AG04450 (cell line): Measurements from ENCODE around the gene NOXA1. TPM values are rescaled to one million over a fixed set of nuclear protein-coding genes. Genes with fewer than 3 reads are reported as not detected.
A peak's percentile ranks its signal among the peaks of the same experiment; 100 is the strongest.
"Not testable (repeated sequence)": the region's sequence is repeated elsewhere in the genome, so short reads cannot be mapped to it uniquely, and the experiment has no call there.

ENCODE experiments used
- CTCF ChIA-PET: fragments of 300-600, 350-600 bp; formaldehyde crosslinking; extraction: SDS; loops from one replicate; lab custom pipeline; 2022; ENCODE audit warnings: antibody characterized with exemption, inconsistent platforms; lab: Charles Lee
- POLR2A ChIA-PET: fragments of 350-600 bp; formaldehyde crosslinking; extraction: SDS; loops from one replicate; lab custom pipeline; 2021; ENCODE audit warnings: antibody characterized with exemption, inconsistent platforms; lab: Yijun Ruan, JAX
- DNase-seq: peaks from one replicate; pipeline ENCODE4 v3.0.0-alpha.2; 2011; ENCODE audit warnings: low read depth, low spot score
- H3K27ac ChIP-seq: one replicate; pipeline ENCODE4 v1.5.1; 2012; ENCODE audit warnings: low read depth, low read length, control low read depth
- H3K27me3 ChIP-seq: one replicate; pipeline ENCODE4 v1.6.0; 2012; ENCODE audit warnings: low read length; ENCODE audit not compliant: control insufficient read depth, insufficient read depth
- H3K4me3 ChIP-seq: 2 replicates; pipeline ENCODE4 v1.5.1; 2011; ENCODE audit warnings: mild to moderate bottlenecking, low read depth, low read length, control low read depth
- H3K9me3 ChIP-seq: 2 replicates; pipeline ENCODE4 v1.5.1; 2012; ENCODE audit warnings: low read length; ENCODE audit not compliant: control insufficient read depth, insufficient read depth
- CTCF ChIP-seq: IDR thresholded peaks from 2 replicates; pipeline ENCODE4 v1.5.1; 2011; ENCODE audit warnings: low read depth, low read length, control low read depth, inconsistent platforms
- polyA plus RNA-seq: library from polyadenylated mRNA; depleted of rRNA; stranded (reverse); fragments of >200 nt; gene quantifications from 2 replicates; pipeline ENCODE4 v1.2.3, GENCODE V29; 2011

Gene NOXA1
- polyA plus RNA-seq, 1 experiment = 0.06 TPM

- CTCF ChIA-PET = interaction anchor here (0.5 to 2.1 kb wide), 4 partner anchors 14 to 173 kb away, joined by 3 to 7 read pairs (median 4); partner anchors contain the start of genes EXD3, NOXA1 and NRARP
- no peak overlapping the region for H3K27ac ChIP-seq
- H3K4me3 ChIP-seq = no peak overlapping the region
- POLR2A ChIA-PET = interaction anchor here (0.6 kb wide), 1 partner anchor 101 kb away, joined by 4 read pairs; no protein-coding TSS in a partner anchor
- H3K27me3 ChIP-seq = no peaks in the 10 kb centered on the region
- no peaks in the 10 kb centered on the region; the same call in 1 of the 2 replicates for H3K9me3 ChIP-seq
- no peak for TF ChIP-seq CTCF
- DNase-seq = no peak
Observed at GRCh38 chr9:137409515-137409914, 13.7 kb upstream of the NOXA1 start.

GRCh38 chr9:137410236-137410890, 12.8 kb upstream of the NOXA1 start:
- not testable (repeated sequence) for H3K4me3 ChIP-seq, DNase-seq, H3K9me3 ChIP-seq, H3K27me3 ChIP-seq, H3K27ac ChIP-seq
- ChIA-PET POLR2A (interaction anchor here (0.6 kb wide), 1 partner anchor 102 kb away, joined by 4 read pairs; no protein-coding TSS in a partner anchor), CTCF (interaction anchor here (1.1 to 2.1 kb wide), 2 partner anchors 13 to 109 kb away, joined by 3 to 7 read pairs; partner anchors contain the start of genes EXD3, NOXA1 and NRARP)

GRCh38 chr9:137410891-137411249, 12.3 kb upstream of the NOXA1 start:
- Histone ChIP-seq H3K4me3 (no peak overlapping the region), H3K27me3 (no peaks in the 10 kb centered on the region), H3K27ac (no peak overlapping the region), H3K9me3 (no peaks in the 10 kb centered on the region; the same call in 1 of the 2 replicates)
- TF ChIP-seq CTCF = no peak
- DNase-seq = no peak
- ChIA-PET POLR2A (no interaction called here), CTCF (no interaction called here)

- H3K27ac ChIP-seq = no peak overlapping the region
- POLR2A ChIA-PET = interaction anchor here (1.3 kb wide), 1 partner anchor 12 kb away, joined by 3 read pairs; the partner anchor contains the start of genes EXD3 and NOXA1
- DNase-seq = no peak
- TF ChIP-seq CTCF = no peak
- no peaks in the 10 kb centered on the region for H3K27me3 ChIP-seq
- no peaks in the 10 kb centered on the region; the same call in 1 of the 2 replicates for H3K9me3 ChIP-seq
- CTCF ChIA-PET = no interaction called here
- H3K4me3 ChIP-seq = no peak overlapping the region
Observed at GRCh38 chr9:137411260-137411644, 11.9 kb upstream of the NOXA1 start.

GRCh38 chr9:137411645-137412380, 11.4 kb upstream of the NOXA1 start:
- H3K9me3 ChIP-seq = no peaks in the 10 kb centered on the region; the same call in 1 of the 2 replicates
- no peak overlapping the region for H3K4me3 ChIP-seq
- DNase-seq = peak; percentile 75
- H3K27me3 ChIP-seq = no peaks in the 10 kb centered on the region
- no peak for TF ChIP-seq CTCF
- ChIA-PET POLR2A (interaction anchor here (1.3 kb wide), 1 partner anchor 11 kb away, joined by 3 read pairs; the partner anchor contains the start of genes EXD3 and NOXA1), CTCF (interaction anchor here (0.8 to 2.5 kb wide), 3 partner anchors 11 to 125 kb away, joined by 4 to 7 read pairs (median 6); partner anchors contain the start of genes EXD3, NOXA1 and NRARP)
- peak overlapping the region; percentile 65 for H3K27ac ChIP-seq
